HG02852 (cell line): ENCODE results near the gene LEMD1.

Source experiments
- ATAC-seq: cut with Tn5 transposase; IDR thresholded peaks from one replicate; pipeline ENCODE4 v1.9.1; 2021; ENCODE audit warnings: mild to moderate bottlenecking, moderate library complexity; ENCODE audit not compliant: unreplicated experiment

The LEMD1 gene

DNA sequence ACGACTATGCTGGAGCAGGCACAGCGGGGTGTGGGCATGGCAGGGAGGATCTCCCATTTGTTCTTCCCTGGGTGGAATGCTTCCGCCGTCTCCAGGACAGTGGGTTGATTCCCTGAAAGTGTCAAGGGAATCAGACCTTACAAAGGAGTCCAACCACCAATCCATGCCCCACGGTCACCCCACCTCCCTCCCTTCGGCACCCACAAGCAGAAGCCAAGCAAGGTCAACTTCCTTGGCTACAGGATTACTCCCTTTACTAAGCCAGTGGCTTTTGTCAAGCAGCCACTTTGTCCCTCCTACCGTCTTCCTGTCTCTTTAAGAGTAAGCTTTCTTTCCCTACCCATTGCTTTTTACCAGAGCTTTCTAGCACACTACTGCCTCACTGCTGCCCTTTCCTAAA is 84.4 kb downstream of the LEMD1 start:
- no peak for ATAC-seq

DNA sequence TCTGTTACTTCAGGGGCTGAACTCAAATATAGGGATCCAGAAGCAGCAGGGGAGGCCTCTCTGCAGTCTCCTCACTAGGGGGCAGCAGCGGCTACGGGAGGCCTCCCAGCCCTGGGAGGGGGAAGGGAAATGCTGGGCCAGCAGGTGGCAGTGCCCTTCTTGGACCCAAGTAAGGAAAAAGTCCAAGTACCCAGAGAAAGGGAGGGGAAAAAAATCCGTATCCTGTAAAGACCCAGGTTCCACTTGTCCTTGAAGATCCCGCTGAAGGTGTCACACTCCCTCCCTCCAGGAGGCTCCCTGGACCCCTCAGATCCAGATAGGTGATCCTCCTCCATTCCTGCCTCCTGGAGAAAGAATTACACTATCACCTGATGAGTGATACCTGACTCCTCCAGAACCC is 86.2 kb downstream of the LEMD1 start:
- ATAC-seq, result no peak

DNA sequence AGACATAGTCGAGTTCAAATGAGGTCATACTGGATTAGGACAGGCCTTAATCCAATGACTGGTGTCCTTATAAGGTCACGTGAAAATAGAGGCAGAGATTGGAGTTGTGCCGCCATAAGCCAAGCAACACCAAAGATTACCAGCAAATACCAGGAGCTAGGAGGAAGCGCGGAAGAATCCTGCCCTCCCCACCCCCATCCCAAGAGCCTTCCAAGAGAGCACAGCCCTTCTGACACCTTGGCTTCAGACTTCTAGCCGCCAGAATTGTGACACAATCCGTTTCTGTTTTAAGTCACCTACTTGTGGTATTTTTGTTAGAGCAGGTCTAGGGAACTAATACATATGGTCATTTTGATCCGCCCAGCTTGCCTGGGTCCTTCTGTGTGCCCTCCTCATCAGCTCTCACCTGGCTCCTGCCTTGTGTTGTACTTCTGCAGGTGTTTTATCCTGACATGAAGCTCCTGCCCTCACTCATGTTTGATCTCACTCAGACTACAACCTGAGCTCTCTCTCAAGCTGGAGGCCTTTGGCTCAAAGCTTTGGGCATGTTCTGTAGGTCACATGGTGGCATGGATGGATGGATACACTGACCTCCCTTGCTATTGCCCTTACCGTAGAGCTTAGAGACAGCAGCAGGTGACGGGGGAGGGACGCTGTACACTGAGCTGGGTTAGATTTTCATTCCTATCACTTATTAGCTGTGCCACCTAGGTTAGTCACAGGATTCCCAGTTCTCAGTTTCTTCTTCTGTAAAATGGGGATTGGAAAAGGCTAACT is 89.7 kb downstream of the LEMD1 start:
- no peak for ATAC-seq
